Breast epithelium (tissue), 4 donors: ENCODE data around the gene NAIF1. TPM values are rescaled to one million over a fixed set of nuclear protein-coding genes. Genes with fewer than 3 reads are reported as not detected.
"Not testable (repeated sequence)": the region's sequence is repeated elsewhere in the genome, so short reads cannot be mapped to it uniquely, and the experiment has no call there.

ENCODE experiments used
- DNase-seq, 2 donors: peaks; one replicate each; pipeline ENCODE4 v3.0.0-alpha.2; 2019; ENCODE audit warnings: low spot score in 2 of 2
- H3K27ac ChIP-seq, 2 donors: fragments of 200-600 bp; sonication (generic) in 1 of 2; one replicate each; pipeline ENCODE4 v1.5.1; 2016 to 2019; ENCODE audit warnings: mild to moderate bottlenecking in 1 of 2
- H3K27me3 ChIP-seq, 2 donors: fragments of 200-600 bp; sonication (generic) in 1 of 2; one replicate each; pipeline versions ENCODE4 v1.5.1 to v1.6.0; 2017 to 2019; ENCODE audit warnings: control low read depth in 1 of 2, mild to moderate bottlenecking in 1 of 2
- H3K36me3 ChIP-seq: fragments of 200-600 bp; one replicate; pipeline ENCODE4 v1.5.1; 2019
- H3K4me1 ChIP-seq, 2 donors: fragments of 200-600 bp; sonication (generic); one replicate each; pipeline ENCODE4 v1.5.1; 2016 to 2019; ENCODE audit warnings: control low read depth in 1 of 2
- H3K4me3 ChIP-seq, 3 donors: fragments of 200-600 bp; sonication (generic); 1 replicate in 2 of 3; 2 replicates in 1 of 3; pipeline ENCODE4 v1.5.1; 2016 to 2019; ENCODE audit warnings: mild to moderate bottlenecking in 3 of 3, moderate library complexity in 2 of 3
- H3K9me3 ChIP-seq, 2 donors: fragments of 200-600 bp; sonication (generic) in 1 of 2; one replicate each; pipeline ENCODE4 v1.5.1; 2016 to 2019; ENCODE audit warnings: control low read depth in 1 of 2
- POLR2A ChIP-seq: fragments of 450-650 bp; IDR thresholded peaks from one replicate; pipeline ENCODE4 v1.6.1; 2016; ENCODE audit warnings: antibody characterized with exemption, mild to moderate bottlenecking, moderate library complexity
- POLR2AphosphoS5 ChIP-seq, 3 donors: sonication (generic); formaldehyde crosslinking; IDR thresholded peaks; one replicate each; pipeline ENCODE4 v1.6.1; 2017; ENCODE audit warnings: antibody characterized with exemption in 3 of 3
- intact Hi-C: fragments of 100-400 bp; cut with DNase I; formaldehyde crosslinking; loops from one replicate; pipeline ENCODE4 v1.15.1; 2023; ENCODE audit warnings: low total_unique reads
- total RNA-seq, 3 donors: library from RNA; depleted of rRNA; stranded (reverse); fragments of >200 nt; gene quantifications; one replicate each; pipeline ENCODE4 v1.1.0, GENCODE V29; 2016
- TF ChIP-seq, protein P1 (sequence below), 3 donors: fragments of 450-650 bp; IDR thresholded peaks; one replicate each; pipeline ENCODE4 v1.5.1; 2016 to 2017; ENCODE audit warnings: antibody characterized with exemption in 3 of 3, mild to moderate bottlenecking in 3 of 3, moderate library complexity in 3 of 3

NAIF1 gene
- total RNA-seq, 3 donors from 2014 or later: 8.8 to 13.1 (median 11.9) TPM

DNA sequence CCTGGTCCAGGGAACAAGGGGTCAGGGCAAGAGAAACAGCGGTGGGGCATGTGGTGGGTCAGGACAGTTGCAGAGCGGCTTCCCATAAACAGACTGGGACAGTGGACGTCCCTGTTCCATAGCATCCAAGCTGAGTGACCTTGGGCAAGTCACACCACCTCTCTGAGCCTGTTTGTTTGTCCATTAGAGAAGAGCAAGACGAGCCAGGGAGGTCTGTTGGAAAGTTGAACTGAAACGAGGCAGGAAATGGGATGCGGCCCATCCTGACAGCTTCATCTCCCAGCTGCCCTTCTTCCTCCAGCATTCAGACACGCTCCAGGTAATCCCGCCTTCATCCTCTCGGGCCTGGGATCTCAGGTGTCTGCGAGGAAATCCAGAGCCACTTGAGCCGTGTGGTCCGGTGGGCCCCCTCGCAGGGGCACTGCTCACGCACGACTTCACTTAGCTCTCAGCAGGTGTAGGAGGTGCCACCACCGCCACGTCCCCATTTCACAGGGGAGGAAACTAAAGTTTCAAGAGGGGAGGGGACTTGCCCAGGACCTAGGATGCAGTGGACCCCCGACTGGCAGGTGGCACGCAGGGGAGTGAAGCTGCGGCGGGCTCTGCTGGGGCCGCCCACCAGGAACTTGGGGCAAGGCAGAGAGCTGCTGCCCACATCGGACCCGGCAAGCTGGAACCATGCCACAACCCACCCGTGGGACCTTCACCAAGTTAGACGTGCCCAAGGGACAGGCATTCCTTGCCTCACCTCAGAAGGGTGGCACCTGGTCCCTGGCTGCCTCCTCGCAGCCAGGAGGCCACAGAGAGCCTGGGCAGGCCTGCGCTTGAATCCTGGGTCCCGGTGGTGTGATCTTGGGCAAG is 47.4 kb upstream of the NAIF1 start:
- Histone ChIP-seq H3K36me3 (no peaks in the 10 kb centered on the region), H3K27me3 (no peaks in the 10 kb centered on the region), H3K27ac (peak overlapping the region in 1 of 2 donors; percentile 51), H3K9me3 (no peaks in the 10 kb centered on the region), H3K4me1 (no peaks in the 10 kb centered on the region), H3K4me3 (no peak overlapping the region)
- TF ChIP-seq, protein P1, sequence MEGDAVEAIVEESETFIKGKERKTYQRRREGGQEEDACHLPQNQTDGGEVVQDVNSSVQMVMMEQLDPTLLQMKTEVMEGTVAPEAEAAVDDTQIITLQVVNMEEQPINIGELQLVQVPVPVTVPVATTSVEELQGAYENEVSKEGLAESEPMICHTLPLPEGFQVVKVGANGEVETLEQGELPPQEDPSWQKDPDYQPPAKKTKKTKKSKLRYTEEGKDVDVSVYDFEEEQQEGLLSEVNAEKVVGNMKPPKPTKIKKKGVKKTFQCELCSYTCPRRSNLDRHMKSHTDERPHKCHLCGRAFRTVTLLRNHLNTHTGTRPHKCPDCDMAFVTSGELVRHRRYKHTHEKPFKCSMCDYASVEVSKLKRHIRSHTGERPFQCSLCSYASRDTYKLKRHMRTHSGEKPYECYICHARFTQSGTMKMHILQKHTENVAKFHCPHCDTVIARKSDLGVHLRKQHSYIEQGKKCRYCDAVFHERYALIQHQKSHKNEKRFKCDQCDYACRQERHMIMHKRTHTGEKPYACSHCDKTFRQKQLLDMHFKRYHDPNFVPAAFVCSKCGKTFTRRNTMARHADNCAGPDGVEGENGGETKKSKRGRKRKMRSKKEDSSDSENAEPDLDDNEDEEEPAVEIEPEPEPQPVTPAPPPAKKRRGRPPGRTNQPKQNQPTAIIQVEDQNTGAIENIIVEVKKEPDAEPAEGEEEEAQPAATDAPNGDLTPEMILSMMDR (IDR thresholded peaks at IDR 0.05): no peak
- TF ChIP-seq POLR2A (no peak), POLR2AphosphoS5 (IDR thresholded peaks at IDR 0.05) (no peak)
- intact Hi-C loops: no loop called here
- no peak for DNase-seq

DNA sequence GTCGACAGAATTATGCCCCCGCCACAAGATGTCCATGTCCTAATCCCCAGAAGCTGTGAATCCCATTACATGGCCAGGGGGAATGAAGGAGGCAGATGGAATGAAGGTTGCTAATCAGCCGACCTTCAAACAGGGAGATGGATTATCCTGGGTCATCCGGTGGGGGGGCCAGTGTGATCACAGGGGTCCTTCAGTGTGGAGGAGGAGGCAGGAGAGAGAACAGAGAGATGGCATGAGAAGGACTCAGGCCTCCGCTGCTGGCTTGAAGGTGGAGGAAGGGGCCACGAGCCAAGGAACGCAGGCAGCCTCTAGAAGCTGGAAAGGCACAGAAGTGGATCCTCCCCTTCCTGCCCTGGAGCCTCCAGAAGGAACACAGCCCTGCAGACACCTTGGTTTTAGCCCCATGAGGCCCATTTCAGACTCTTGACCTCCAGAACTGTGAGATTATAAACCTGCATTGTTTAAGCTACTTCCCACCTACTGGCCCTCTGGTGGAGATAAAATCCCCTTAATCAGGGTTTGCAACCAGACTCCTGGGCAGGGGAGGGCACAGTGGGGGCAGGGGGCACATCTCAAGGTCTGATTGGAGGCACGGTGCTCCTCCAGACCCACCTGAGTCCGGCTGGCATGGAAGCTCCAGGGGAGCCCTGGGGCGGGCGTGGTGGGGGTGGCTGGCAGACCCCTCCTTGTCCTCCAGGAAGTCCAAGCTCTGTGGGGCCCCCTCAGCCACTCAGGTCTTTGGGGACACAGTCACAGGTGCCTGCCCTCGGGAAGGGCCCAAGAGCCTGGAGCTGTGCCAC is 46.6 kb upstream of the NAIF1 start:
- intact Hi-C loops: no loop called here
- H3K27ac ChIP-seq: peak overlapping the region in 1 of 2 donors; percentile 51
- no peaks in the 10 kb centered on the region for H3K36me3 ChIP-seq
- H3K9me3 ChIP-seq: no peaks in the 10 kb centered on the region
- H3K4me1 ChIP-seq: no peaks in the 10 kb centered on the region
- no peak for TF ChIP-seq POLR2A
- TF ChIP-seq POLR2AphosphoS5 (IDR thresholded peaks at IDR 0.05): no peak
- TF ChIP-seq, protein P1 (IDR thresholded peaks at IDR 0.05): no peak
- H3K27me3 ChIP-seq: no peaks in the 10 kb centered on the region
- DNase-seq: no peak
- no peak overlapping the region for H3K4me3 ChIP-seq

DNA sequence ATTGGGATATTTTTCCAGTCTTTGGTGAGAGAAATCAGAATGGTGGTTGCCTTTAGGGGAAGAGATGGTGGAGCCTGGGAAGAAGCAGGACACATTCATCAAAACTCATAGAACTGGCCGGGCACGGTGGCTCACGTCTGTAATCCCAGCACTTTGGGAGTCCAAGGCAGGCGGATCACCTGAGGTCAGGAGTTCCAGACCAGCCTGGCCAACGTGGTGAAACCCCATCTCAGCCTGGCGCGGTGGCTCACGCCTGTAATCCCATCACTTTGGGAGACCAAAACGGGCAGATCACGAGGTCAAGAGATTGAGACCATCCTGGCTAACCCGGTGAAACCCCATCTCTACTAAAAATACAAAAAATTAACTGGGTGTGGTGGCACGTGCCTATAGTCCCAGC is 44.6 kb upstream of the NAIF1 start:
- H3K4me1 ChIP-seq, DNase-seq, H3K27me3 ChIP-seq, H3K36me3 ChIP-seq, intact Hi-C loops, H3K4me3 ChIP-seq, H3K27ac ChIP-seq, H3K9me3 ChIP-seq: not testable (repeated sequence)

DNA sequence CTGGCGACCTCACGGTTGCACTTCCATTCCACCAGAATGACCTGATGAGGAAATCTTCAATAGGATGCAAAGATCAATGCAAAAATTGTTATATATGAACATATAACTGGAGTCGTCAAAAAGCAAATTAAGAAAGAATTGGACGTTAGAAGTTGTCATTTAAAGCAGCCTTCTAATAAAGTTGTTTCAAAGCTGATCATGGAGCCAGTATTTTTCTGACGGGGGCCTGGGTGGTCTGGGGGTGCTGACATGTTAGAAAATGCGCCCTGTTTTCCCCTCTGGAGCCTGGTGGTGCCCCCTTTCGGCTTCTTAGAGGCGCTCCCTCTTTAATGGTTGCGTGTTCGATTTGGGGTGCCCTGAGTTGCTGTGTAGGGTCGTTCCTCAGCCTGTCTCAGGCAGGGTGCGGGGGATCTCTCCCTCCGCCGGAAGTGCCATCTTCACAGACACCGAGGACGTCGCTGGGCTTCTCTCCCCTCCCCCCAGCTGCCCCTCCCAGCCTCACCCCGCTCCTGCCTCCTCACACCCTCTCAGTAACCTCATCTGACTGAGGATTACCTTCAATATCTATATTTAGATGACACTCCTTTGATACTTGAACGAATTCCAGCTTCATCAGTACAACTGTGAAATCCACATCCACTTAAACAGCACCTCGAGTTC is 42.1 kb upstream of the NAIF1 start:
- intact Hi-C loops: no loop called here
- no peaks in the 10 kb centered on the region for H3K36me3 ChIP-seq
- no peak overlapping the region for H3K4me3 ChIP-seq
- H3K27ac ChIP-seq: no peak overlapping the region
- H3K4me1 ChIP-seq: no peaks in the 10 kb centered on the region
- DNase-seq: no peak
- no peaks in the 10 kb centered on the region for H3K27me3 ChIP-seq
- no peaks in the 10 kb centered on the region for H3K9me3 ChIP-seq
- no peak for TF ChIP-seq POLR2A
- TF ChIP-seq, protein P1 (IDR thresholded peaks at IDR 0.05): no peak
- TF ChIP-seq POLR2AphosphoS5 (IDR thresholded peaks at IDR 0.05): no peak

DNA sequence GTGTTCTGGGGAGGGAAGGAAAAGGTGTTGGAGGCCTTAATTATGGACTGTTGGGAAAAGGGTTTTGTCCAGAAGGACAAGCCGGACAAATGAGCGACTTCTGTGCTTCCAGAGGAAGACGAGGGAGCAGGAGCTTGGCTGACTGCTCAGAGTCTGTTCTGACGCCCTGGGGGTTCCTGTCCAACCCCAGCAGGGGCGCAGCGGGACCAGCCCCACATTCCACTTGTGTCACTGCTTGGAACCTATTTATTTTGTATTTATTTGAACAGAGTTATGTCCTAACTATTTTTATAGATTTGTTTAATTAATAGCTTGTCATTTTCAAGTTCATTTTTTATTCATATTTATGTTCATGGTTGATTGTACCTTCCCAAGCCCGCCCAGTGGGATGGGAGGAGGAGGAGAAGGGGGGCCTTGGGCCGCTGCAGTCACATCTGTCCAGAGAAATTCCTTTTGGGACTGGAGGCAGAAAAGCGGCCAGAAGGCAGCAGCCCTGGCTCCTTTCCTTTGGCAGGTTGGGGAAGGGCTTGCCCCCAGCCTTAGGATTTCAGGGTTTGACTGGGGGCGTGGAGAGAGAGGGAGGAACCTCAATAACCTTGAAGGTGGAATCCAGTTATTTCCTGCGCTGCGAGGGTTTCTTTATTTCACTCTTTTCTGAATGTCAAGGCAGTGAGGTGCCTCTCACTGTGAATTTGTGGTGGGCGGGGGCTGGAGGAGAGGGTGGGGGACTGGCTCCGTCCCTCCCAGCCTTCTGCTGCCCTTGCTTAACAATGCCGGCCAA is 41.3 kb upstream of the NAIF1 start:
- no peaks in the 10 kb centered on the region for H3K36me3 ChIP-seq
- intact Hi-C loops: no loop called here
- no peaks in the 10 kb centered on the region for H3K4me1 ChIP-seq
- H3K9me3 ChIP-seq: no peaks in the 10 kb centered on the region
- no peak overlapping the region for H3K4me3 ChIP-seq
- DNase-seq: no peak
- H3K27ac ChIP-seq: no peak overlapping the region
- no peaks in the 10 kb centered on the region for H3K27me3 ChIP-seq
- TF ChIP-seq POLR2AphosphoS5 (IDR thresholded peaks at IDR 0.05) (no peak), POLR2A (no peak)
- TF ChIP-seq, protein P1 (IDR thresholded peaks at IDR 0.05): no peak
